K562 (cell line): Measurements from ENCODE around the gene SCLY.

Source experiments
- CTBP1 ChIP-seq: fragments of 450-650 bp; IDR thresholded peaks from 2 replicates; pipeline ENCODE4 v1.6.1; 2016; ENCODE audit warnings: borderline replicate concordance
- ELF4 ChIP-seq: fragments of 450-650 bp; formaldehyde crosslinking; IDR thresholded peaks from 2 replicates; pipeline ENCODE4 v1.4.0; 2022; ENCODE audit warnings: missing genetic modification characterization
- FOXM1 ChIP-seq, 2 experiments: fragments of 450-650 bp in 1 of 2; sonication (generic) in 1 of 2; formaldehyde crosslinking in 1 of 2; IDR thresholded peaks; 2 replicates each; pipeline versions ENCODE4 v1.6.1 to v1.9.0; 2017 to 2022; ENCODE audit warnings: low read depth in 2 of 2, mild to moderate bottlenecking in 2 of 2, missing genetic modification reagents in 1 of 2, moderate library complexity in 1 of 2
- GABPA ChIP-seq: fragments of 200-800 bp; sonication (Bioruptor generic); conservative IDR thresholded peaks from 2 replicates; pipeline ENCODE4 v1.6.1; 2016; ENCODE audit warnings: low read depth, missing genetic modification characterization, missing compliant biosample characterization
- MECOM ChIP-seq: fragments of 250-450 bp; sonication (Bioruptor Pico); IDR thresholded peaks from 2 replicates; pipeline ENCODE4 v1.8.0; 2022; ENCODE audit warnings: inconsistent platforms
- TARDBP ChIP-seq: fragments of 450-650 bp; IDR thresholded peaks from 2 replicates; pipeline ENCODE4 v1.6.1; 2016
- ZBTB11 ChIP-seq, 3 experiments: fragments of 200-800 bp in 1 of 3; fragments of 250-450 bp in 1 of 3; fragments of 450-650 bp in 1 of 3; sonication (Bioruptor Pico) in 1 of 3; sonication (Bioruptor generic) in 1 of 3; formaldehyde crosslinking in 1 of 3; IDR thresholded peaks; 2 replicates each; pipeline versions ENCODE4 v1.6.1 to v1.8.0; 2016 to 2022; ENCODE audit warnings: mild to moderate bottlenecking in 2 of 3, missing genetic modification characterization in 2 of 3, missing compliant biosample characterization in 1 of 3, moderate library complexity in 1 of 3

GRCh38 chr2:238128061-238128440 lies 67.2 kb downstream of the SCLY start:
- TF ChIP-seq ZBTB11 (CRISPR knock-in tag; IDR thresholded peaks at IDR 0.05), result no peak
- no peak for TF ChIP-seq FOXM1 (IDR thresholded peaks at IDR 0.05; ENCODE audit: low read depth)
- TF ChIP-seq FOXM1 (CRISPR knock-in tag; IDR thresholded peaks at IDR 0.05; ENCODE audit: low read depth), result no peak
- TF ChIP-seq ELF4, result no peak
- no peak for TF ChIP-seq TARDBP
- no peak for TF ChIP-seq MECOM (CRISPR knock-in tag)
- TF ChIP-seq CTBP1, result no peak
- no peak for TF ChIP-seq GABPA (tag)
